Endothelial cell (in vitro differentiated cells): ENCODE data around the gene PITHD1. TPM values are rescaled to one million over a fixed set of nuclear protein-coding genes. Genes with fewer than 3 reads are reported as not detected.

ENCODE experiments used
- DNase-seq: peaks from one replicate; pipeline ENCODE4 v3.0.0; 2021; ENCODE audit warnings: low spot score
- H3K27ac Mint-ChIP-seq: one replicate; pipeline ENCODE4 v1.8.0; 2021; ENCODE audit warnings: mixed read lengths, inconsistent platforms; ENCODE audit not compliant: unreplicated experiment
- H3K27me3 Mint-ChIP-seq: one replicate; pipeline ENCODE4 v1.8.0; 2021; ENCODE audit warnings: mild to moderate bottlenecking, moderate library complexity, mixed read lengths, inconsistent platforms; ENCODE audit not compliant: unreplicated experiment
- H3K36me3 Mint-ChIP-seq: one replicate; pipeline ENCODE4 v1.8.0; 2021; ENCODE audit warnings: mild to moderate bottlenecking, low read depth, mixed read lengths, inconsistent platforms; ENCODE audit not compliant: unreplicated experiment
- H3K4me1 Mint-ChIP-seq: one replicate; pipeline ENCODE4 v1.8.0; 2021; ENCODE audit warnings: mild to moderate bottlenecking, mixed read lengths, inconsistent platforms; ENCODE audit not compliant: unreplicated experiment
- H3K4me3 Mint-ChIP-seq: one replicate; pipeline ENCODE4 v1.8.0; 2021; ENCODE audit warnings: mild to moderate bottlenecking, mixed read lengths, inconsistent platforms; ENCODE audit not compliant: unreplicated experiment
- H3K9me3 Mint-ChIP-seq: one replicate; pipeline ENCODE4 v1.8.0; 2021; ENCODE audit warnings: mixed read lengths, inconsistent platforms; ENCODE audit not compliant: unreplicated experiment
- total RNA-seq: library from RNA; stranded (reverse); fragmentation: NEBNext Ultra II Directional; extraction: Animal tissue kit (Norgen Biotek cat#: 25700); gene quantifications from one replicate; pipeline ENCODE4 v1.2.1, GENCODE V29; 2021; ENCODE audit not compliant: unreplicated experiment
- TF ChIP-seq, protein P1 (sequence below): fragments of 200-600 bp; sonication (generic); IDR thresholded peaks from one replicate; pipeline ENCODE4 v1.5.0; 2021; ENCODE audit warnings: antibody characterized with exemption; ENCODE audit not compliant: unreplicated experiment

Gene PITHD1
- total RNA-seq, 1 donor from 2014 or later: 35.4 TPM

DNA sequence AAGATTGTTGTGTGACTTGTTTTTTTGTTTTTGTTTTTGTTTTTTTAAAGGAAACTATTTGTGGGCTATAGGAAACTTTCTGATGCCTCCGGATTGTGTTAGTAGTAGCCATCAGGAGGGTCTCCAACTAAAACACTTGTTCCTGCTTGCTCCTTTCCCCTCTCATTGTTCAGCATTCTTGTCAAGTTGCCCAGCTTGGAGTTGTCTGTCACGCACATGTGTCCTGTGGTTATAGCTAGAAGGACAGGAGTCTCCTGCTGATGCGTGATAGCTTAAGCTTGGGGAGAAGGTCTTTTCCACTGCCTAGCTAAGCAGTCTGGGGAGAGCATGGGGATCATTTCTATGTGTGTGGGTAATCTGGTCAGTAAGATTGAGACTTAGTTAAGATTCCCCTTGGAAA, 9.5 kb downstream of the PITHD1 start:
- no peak overlapping the region for H3K4me3 Mint-ChIP-seq
- peaks cover 14% of the 10 kb centered on the region for H3K4me1 Mint-ChIP-seq
- no peak overlapping the region for H3K27ac Mint-ChIP-seq
- DNase-seq: no peak
- H3K27me3 Mint-ChIP-seq: peaks cover 7% of the 10 kb centered on the region
- H3K36me3 Mint-ChIP-seq: peaks cover 24% of the 10 kb centered on the region
- TF ChIP-seq, protein P1, sequence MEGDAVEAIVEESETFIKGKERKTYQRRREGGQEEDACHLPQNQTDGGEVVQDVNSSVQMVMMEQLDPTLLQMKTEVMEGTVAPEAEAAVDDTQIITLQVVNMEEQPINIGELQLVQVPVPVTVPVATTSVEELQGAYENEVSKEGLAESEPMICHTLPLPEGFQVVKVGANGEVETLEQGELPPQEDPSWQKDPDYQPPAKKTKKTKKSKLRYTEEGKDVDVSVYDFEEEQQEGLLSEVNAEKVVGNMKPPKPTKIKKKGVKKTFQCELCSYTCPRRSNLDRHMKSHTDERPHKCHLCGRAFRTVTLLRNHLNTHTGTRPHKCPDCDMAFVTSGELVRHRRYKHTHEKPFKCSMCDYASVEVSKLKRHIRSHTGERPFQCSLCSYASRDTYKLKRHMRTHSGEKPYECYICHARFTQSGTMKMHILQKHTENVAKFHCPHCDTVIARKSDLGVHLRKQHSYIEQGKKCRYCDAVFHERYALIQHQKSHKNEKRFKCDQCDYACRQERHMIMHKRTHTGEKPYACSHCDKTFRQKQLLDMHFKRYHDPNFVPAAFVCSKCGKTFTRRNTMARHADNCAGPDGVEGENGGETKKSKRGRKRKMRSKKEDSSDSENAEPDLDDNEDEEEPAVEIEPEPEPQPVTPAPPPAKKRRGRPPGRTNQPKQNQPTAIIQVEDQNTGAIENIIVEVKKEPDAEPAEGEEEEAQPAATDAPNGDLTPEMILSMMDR: no peak
- no peaks in the 10 kb centered on the region for H3K9me3 Mint-ChIP-seq

DNA sequence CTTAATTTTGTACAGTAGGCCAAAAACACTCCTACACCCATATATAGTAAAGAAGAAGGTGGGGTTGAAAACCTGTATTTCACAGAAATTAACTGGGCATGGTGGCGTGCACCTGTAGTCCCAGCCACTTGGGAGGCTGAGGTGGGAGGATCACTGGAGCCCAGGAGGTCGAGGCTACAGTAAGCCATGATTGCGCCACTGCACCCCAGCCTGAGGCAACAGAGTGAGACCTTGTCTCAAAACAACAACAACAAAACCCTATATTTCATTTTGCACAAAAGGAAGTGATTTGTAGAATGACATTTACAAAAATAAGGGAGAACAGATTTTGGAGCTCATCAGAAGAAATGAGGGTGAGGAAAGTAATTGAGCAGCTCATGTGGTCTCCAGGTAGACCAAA, 10.5 kb downstream of the PITHD1 start:
- H3K27ac Mint-ChIP-seq: no peak overlapping the region
- H3K36me3 Mint-ChIP-seq: peaks cover 24% of the 10 kb centered on the region
- no peak overlapping the region for H3K4me3 Mint-ChIP-seq
- TF ChIP-seq, protein P1: no peak
- DNase-seq: no peak
- H3K4me1 Mint-ChIP-seq: peaks cover 14% of the 10 kb centered on the region
- H3K9me3 Mint-ChIP-seq: no peaks in the 10 kb centered on the region
- peaks cover 7% of the 10 kb centered on the region for H3K27me3 Mint-ChIP-seq

- peaks cover 18% of the 10 kb centered on the region for H3K36me3 Mint-ChIP-seq
- H3K4me1 Mint-ChIP-seq: peaks cover 14% of the 10 kb centered on the region
- DNase-seq: peak; percentile 84
- no peaks in the 10 kb centered on the region for H3K9me3 Mint-ChIP-seq
- H3K4me3 Mint-ChIP-seq: peak within 1 kb of the TSS; percentile 99
- H3K27me3 Mint-ChIP-seq: peaks cover 7% of the 10 kb centered on the region
- H3K27ac Mint-ChIP-seq: peak within 1 kb of the TSS; percentile 95
- TF ChIP-seq, protein P1: no peak
Measured at GRCh38 chr1:23790696-23791515, 12.7 kb downstream of the PITHD1 start, which contains the start of gene LYPLA2. TSS of gene LYPLA2 (plus strand) at chr1:23791145. CDS start at chr1:23792683, 1,538 bp downstream.

DNA sequence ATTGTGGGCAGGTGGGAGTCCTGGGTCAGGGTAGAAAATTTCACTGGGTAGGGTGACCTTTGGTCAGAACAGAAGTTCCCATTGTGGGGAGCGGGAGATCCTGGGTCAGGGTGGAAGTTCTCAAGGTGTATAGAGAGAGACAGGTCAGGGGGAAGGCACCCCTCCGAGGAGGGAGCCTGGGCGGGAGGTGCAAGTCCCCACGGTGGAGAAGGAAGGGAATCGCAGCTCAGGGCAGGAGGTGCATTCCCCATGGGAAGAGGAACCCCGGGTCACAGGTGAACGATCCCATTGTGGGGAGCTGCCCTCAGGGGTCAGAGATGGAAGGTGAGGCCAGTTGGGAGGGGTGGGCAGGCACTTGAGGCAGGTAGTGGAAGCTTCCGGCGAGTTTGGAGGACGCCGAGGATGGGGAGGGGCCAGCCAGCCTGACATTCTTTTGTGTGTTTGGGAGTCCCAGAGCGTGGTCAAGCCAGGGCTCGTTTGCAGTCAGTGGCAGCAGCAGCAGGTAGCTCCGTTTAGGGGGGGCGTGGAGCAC, 13.4 kb downstream of the PITHD1 start:
- Mint-ChIP-seq H3K4me1 (peaks cover 14% of the 10 kb centered on the region), H3K27me3 (peaks cover 7% of the 10 kb centered on the region), H3K27ac (peak overlapping the region; percentile 95), H3K9me3 (no peaks in the 10 kb centered on the region), H3K36me3 (peaks cover 13% of the 10 kb centered on the region), H3K4me3 (peak overlapping the region; percentile 99)
- DNase-seq: peak; percentile 39
- TF ChIP-seq, protein P1: no peak
